A549 (cell line): ENCODE results near the gene SPC24. TPM values are rescaled to one million over a fixed set of nuclear protein-coding genes. Genes with fewer than 3 reads are reported as not detected.

ENCODE experiments used
- ATAC-seq, 2 experiments: fragments of 200-7000 bp in 1 of 2; fragments of >200 bp in 1 of 2; cut with Nextera tagmentation in 1 of 2; cut with Tn5 transposase in 1 of 2; 3 replicates each; pipeline versions ENCODE4 v1.8.0 to v1.9.1; 2018 to 2020; ENCODE audit warnings: mild to moderate bottlenecking in 1 of 2, moderate library complexity in 1 of 2
- CTCF ChIA-PET: fragments of 300-600 bp; sonication (Branson Sonifier 250); formaldehyde crosslinking; extraction: SDS; loops from one replicate; lab custom pipeline; 2021; ENCODE audit warnings: antibody characterized with exemption, inconsistent platforms; lab: Yijun Ruan, JAX
- POLR2A ChIA-PET: fragments of 350-600 bp; formaldehyde crosslinking; extraction: SDS; loops from one replicate; lab custom pipeline; 2021; ENCODE audit warnings: antibody characterized with exemption, inconsistent platforms; lab: Yijun Ruan, JAX
- DNase-seq, 2 experiments: peaks; one replicate each; pipeline versions ENCODE4 v3.0.0 to v3.0.0-alpha.2; 2011 to 2016; ENCODE audit warnings: low read depth in 1 of 2, low spot score in 1 of 2
- FAIRE-seq: peaks from 2 replicates; lab custom pipeline; 2011; peaks lifted over from hg19 to GRCh38; lab: Jason Lieb, UNC
- H3K27ac ChIP-seq, 2 experiments: fragments of >200 bp; sonication (Bioruptor Twin); formaldehyde crosslinking; 3 replicates each; pipeline ENCODE4 v1.5.1; 2016 to 2017
- H3K4me1 ChIP-seq: fragments of >200 bp; sonication (Bioruptor Twin); formaldehyde crosslinking; 3 replicates; pipeline ENCODE4 v1.6.1; 2016
- H3K4me2 ChIP-seq: fragments of >200 bp; sonication (Bioruptor Twin); formaldehyde crosslinking; 3 replicates; pipeline ENCODE4 v1.6.1; 2016
- H3K4me3 ChIP-seq: fragments of >200 bp; sonication (Bioruptor Twin); formaldehyde crosslinking; 3 replicates; pipeline ENCODE4 v1.5.1; 2016
- H3K9me3 ChIP-seq: fragments of >200 bp; sonication (Bioruptor Twin); formaldehyde crosslinking; 3 replicates; pipeline ENCODE4 v1.6.1; 2016
- BHLHE40 ChIP-seq: IDR thresholded peaks from 2 replicates; pipeline ENCODE4 v1.6.1; 2012; ENCODE audit warnings: low read depth, low read length, inconsistent platforms
- CHD4 ChIP-seq: fragments of 200-600 bp; sonication (generic); IDR thresholded peaks from 2 replicates; pipeline ENCODE4 v1.6.1; 2016; ENCODE audit warnings: antibody characterized with exemption, mild to moderate bottlenecking, borderline replicate concordance
- EP300 ChIP-seq, 2 experiments: fragments of >200 bp; sonication (Bioruptor Twin); formaldehyde crosslinking; IDR thresholded peaks; 2 replicates in 1 of 2; 3 replicates in 1 of 2; pipeline ENCODE4 v1.6.1; 2016 to 2017
- FOSB ChIP-seq: fragments of 250-450 bp; sonication (Bioruptor Pico); IDR thresholded peaks from 2 replicates; pipeline ENCODE4 v1.5.0; 2020; ENCODE audit warnings: mild to moderate bottlenecking, moderate library complexity
- HMGXB4 ChIP-seq: fragments of 250-450 bp; sonication (Bioruptor Pico); IDR thresholded peaks from 2 replicates; pipeline ENCODE4 v1.5.0; 2021; ENCODE audit warnings: mild to moderate bottlenecking, moderate library complexity, borderline replicate concordance
- HOXB13 ChIP-seq: fragments of 250-450 bp; sonication (Bioruptor Pico); IDR thresholded peaks from 2 replicates; pipeline ENCODE4 v1.5.0; 2020; ENCODE audit warnings: low read depth, mild to moderate bottlenecking, moderate library complexity
- KDM1A ChIP-seq: fragments of 200-600 bp; sonication (generic); IDR thresholded peaks from 2 replicates; pipeline ENCODE4 v1.6.1; 2016; ENCODE audit warnings: low read depth, mild to moderate bottlenecking
- MAFK ChIP-seq: fragments of 450-650 bp; IDR thresholded peaks from 2 replicates; pipeline ENCODE4 v1.6.1; 2014; ENCODE audit not compliant: partially characterized antibody
- MAX ChIP-seq: IDR thresholded peaks from 2 replicates; pipeline ENCODE4 v1.6.1; 2012
- MAZ ChIP-seq: fragments of 150-350 bp; IDR thresholded peaks from 2 replicates; pipeline ENCODE4 v1.6.1; 2014; ENCODE audit warnings: antibody characterized with exemption, low read depth, low read length, borderline replicate concordance
- NFE2L2 ChIP-seq: fragments of 150-350 bp; conservative IDR thresholded peaks from 2 replicates; pipeline ENCODE4 v1.6.1; 2014; ENCODE audit warnings: low read length
- NPAS2 ChIP-seq: fragments of 250-450 bp; sonication (Bioruptor Pico); IDR thresholded peaks from 2 replicates; pipeline ENCODE4 v1.8.0; 2022; ENCODE audit warnings: mild to moderate bottlenecking, moderate library complexity, borderline replicate concordance
- NR3C1 ChIP-seq: fragments of >200 bp; sonication (Bioruptor Twin); formaldehyde crosslinking; IDR thresholded peaks from 3 replicates; pipeline ENCODE4 v1.6.1; 2017
- PHF8 ChIP-seq: fragments of 200-600 bp; sonication (generic); IDR thresholded peaks from 2 replicates; pipeline ENCODE4 v1.6.1; 2016; ENCODE audit warnings: low read depth, mild to moderate bottlenecking, antibody characterized with exemption, moderate library complexity, borderline replicate concordance
- POLR2AphosphoS2 ChIP-seq: conservative IDR thresholded peaks from 2 replicates; pipeline ENCODE4 v1.6.1; 2012; ENCODE audit warnings: low read length, improper control_type of control experiment, inconsistent platforms
- RFX5 ChIP-seq: fragments of 450-650 bp; IDR thresholded peaks from 2 replicates; pipeline ENCODE4 v1.7.1; 2014; ENCODE audit warnings: antibody characterized with exemption, mild to moderate bottlenecking, moderate library complexity
- RNF2 ChIP-seq: fragments of 200-600 bp; sonication (generic); IDR thresholded peaks from 2 replicates; pipeline ENCODE4 v1.6.1; 2016; ENCODE audit warnings: low read depth, mild to moderate bottlenecking, antibody characterized with exemption, moderate library complexity, borderline replicate concordance
- SREBF2 ChIP-seq: fragments of 450-650 bp; IDR thresholded peaks from 2 replicates; pipeline ENCODE4 v1.6.1; 2014; ENCODE audit warnings: mild to moderate bottlenecking, moderate library complexity
- ZC3H11A ChIP-seq: fragments of 450-650 bp; IDR thresholded peaks from 2 replicates; pipeline ENCODE4 v1.6.1; 2014; ENCODE audit warnings: antibody characterized with exemption, mild to moderate bottlenecking
- WGBS: methylation state at CpG from one replicate; pipeline ENCODE4 v1.1.6; 2017; ENCODE audit errors: missing lambda C conversion rate; 5-methylcytosine and 5-hydroxymethylcytosine counted together
- polyA plus RNA-seq, 4 experiments: library from polyadenylated mRNA; depleted of rRNA in 3 of 4; stranded (reverse); fragments of >200 nt; fragmentation: RNase III in 1 of 4; extraction: RNeasy Plus Mini Kit Qiagen cat#74134 plus additional on column Dnase treatment in 1 of 4; gene quantifications; 2 replicates in 3 of 4; 3 replicates in 1 of 4; pipeline ENCODE4 v1.2.3, GENCODE V29; 2011 to 2017
- TF ChIP-seq, protein P1 (sequence below): fragments of 250-450 bp; sonication (Bioruptor Pico); IDR thresholded peaks from 2 replicates; pipeline ENCODE4 v1.5.0; 2020; ENCODE audit warnings: low read depth, mild to moderate bottlenecking, moderate library complexity
- TF ChIP-seq, protein P2 (sequence below): IDR thresholded peaks from 2 replicates; pipeline ENCODE4 v1.6.1; 2012

SPC24 gene
- polyA plus RNA-seq, 2 of the 4 experiments (the other 2 are of a cell fraction), result 16.5 to 22.2 TPM

- TF ChIP-seq, protein P1, sequence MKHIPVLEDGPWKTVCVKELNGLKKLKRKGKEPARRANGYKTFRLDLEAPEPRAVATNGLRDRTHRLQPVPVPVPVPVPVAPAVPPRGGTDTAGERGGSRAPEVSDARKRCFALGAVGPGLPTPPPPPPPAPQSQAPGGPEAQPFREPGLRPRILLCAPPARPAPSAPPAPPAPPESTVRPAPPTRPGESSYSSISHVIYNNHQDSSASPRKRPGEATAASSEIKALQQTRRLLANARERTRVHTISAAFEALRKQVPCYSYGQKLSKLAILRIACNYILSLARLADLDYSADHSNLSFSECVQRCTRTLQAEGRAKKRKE, result no peak
- TF ChIP-seq FOSB (CRISPR knock-in tag), result no peak
These were observed 34.9 kb upstream of the SPC24 start (continued) for GRCh38 chr19:11190501-11190900.

DNA sequence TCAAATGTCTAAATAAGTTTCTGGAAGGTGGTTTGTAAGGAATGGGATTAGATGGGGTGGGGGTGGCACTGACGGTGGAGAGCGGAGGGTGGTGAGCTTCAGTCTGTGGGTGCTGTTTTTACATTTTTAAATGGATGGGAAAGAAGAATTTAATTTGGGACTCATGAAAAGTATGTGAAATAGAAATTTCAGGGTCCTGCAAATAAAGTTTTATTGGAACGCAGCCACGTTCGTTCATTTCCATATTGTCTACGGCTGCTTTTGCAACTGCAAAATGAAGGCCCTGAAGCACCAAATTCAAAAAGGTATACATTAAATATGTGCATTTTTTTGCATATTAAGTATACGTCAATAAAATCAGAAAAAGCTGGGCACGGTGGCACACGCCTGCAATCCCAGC, 31.9 kb upstream of the SPC24 start:
- WGBS, result 94% methylated on average over 9 of the region's 9 CpGs
- Histone ChIP-seq H3K4me2 (no peak overlapping the region), H3K4me3 (no peak overlapping the region), H3K27ac (no peak overlapping the region), H3K9me3 (0 out of 3 replicates have a peak, but pooled peaks cover 3% of the 10 kb centered on the region), H3K4me1 (peaks cover 22% of the 10 kb centered on the region)
- TF ChIP-seq HOXB13 (CRISPR knock-in tag) (no peak), NFE2L2 (no peak)
- TF ChIP-seq, protein P2, sequence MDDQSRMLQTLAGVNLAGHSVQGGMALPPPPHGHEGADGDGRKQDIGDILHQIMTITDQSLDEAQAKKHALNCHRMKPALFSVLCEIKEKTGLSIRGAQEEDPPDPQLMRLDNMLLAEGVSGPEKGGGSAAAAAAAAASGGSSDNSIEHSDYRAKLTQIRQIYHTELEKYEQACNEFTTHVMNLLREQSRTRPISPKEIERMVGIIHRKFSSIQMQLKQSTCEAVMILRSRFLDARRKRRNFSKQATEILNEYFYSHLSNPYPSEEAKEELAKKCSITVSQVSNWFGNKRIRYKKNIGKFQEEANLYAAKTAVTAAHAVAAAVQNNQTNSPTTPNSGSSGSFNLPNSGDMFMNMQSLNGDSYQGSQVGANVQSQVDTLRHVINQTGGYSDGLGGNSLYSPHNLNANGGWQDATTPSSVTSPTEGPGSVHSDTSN, result no peak
- DNase-seq (no peak), FAIRE-seq (no peak), ATAC-seq (no peak)
- ChIA-PET CTCF (no interaction called here), POLR2A (no interaction called here)

- H3K4me2 ChIP-seq, result no peak overlapping the region
- no peak for ATAC-seq
- H3K4me3 ChIP-seq, result no peak overlapping the region
- H3K27ac ChIP-seq, result no peak overlapping the region
- ChIA-PET CTCF (interaction anchor here (0.6 to 1.4 kb wide), 2 partner anchors 57 to 300 kb away, joined by 3 to 4 read pairs; no protein-coding TSS in a partner anchor), POLR2A (interaction anchor here (0.7 kb wide), 1 partner anchor 35 kb away, joined by 4 read pairs; no protein-coding TSS in a partner anchor)
- no peaks in the 10 kb centered on the region for H3K4me1 ChIP-seq
- no peak for FAIRE-seq
- WGBS, result 82% methylated on average over 1 of the region's 1 CpG
- no peak for DNase-seq
- TF ChIP-seq HMGXB4 (CRISPR knock-in tag) (no peak), KDM1A (no peak), POLR2AphosphoS2 (no peak), EP300 (IDR thresholded peaks at IDR 0.05) (no peak), MAZ (no peak), MAFK (no peak), MAX (no peak), SREBF2 (no peak), NR3C1 (no peak), BHLHE40 (no peak), ZC3H11A (no peak), PHF8 (no peak), NPAS2 (no peak), RNF2 (no peak), CHD4 (no peak), RFX5 (no peak)
- 0 out of 3 replicates have a peak, but pooled peaks cover 3% of the 10 kb centered on the region for H3K9me3 ChIP-seq
These were observed 27.4 kb upstream of the SPC24 start for GRCh38 chr19:11182994-11183393.
